Thyroid gland (tissue), 4 donors: ENCODE measurements around the gene PTGER3.

Experiments
- POLR2A ChIP-seq, 2 donors: fragments of 450-650 bp; IDR thresholded peaks; one replicate each; pipeline ENCODE4 v1.6.1; 2017; ENCODE audit warnings: antibody characterized with exemption in 2 of 2, mild to moderate bottlenecking in 2 of 2, moderate library complexity in 1 of 2
- TF ChIP-seq, protein P1 (sequence below), 6 experiments: fragments of 200-600 bp in 3 of 6; fragments of 450-650 bp in 3 of 6; sonication (generic) in 3 of 6; IDR thresholded peaks; one replicate each; pipeline ENCODE4 v1.5.1; 2016 to 2019; ENCODE audit warnings: antibody characterized with exemption in 6 of 6, mild to moderate bottlenecking in 2 of 6, inconsistent platforms in 1 of 6, moderate library complexity in 1 of 6

- TF ChIP-seq, protein P1, sequence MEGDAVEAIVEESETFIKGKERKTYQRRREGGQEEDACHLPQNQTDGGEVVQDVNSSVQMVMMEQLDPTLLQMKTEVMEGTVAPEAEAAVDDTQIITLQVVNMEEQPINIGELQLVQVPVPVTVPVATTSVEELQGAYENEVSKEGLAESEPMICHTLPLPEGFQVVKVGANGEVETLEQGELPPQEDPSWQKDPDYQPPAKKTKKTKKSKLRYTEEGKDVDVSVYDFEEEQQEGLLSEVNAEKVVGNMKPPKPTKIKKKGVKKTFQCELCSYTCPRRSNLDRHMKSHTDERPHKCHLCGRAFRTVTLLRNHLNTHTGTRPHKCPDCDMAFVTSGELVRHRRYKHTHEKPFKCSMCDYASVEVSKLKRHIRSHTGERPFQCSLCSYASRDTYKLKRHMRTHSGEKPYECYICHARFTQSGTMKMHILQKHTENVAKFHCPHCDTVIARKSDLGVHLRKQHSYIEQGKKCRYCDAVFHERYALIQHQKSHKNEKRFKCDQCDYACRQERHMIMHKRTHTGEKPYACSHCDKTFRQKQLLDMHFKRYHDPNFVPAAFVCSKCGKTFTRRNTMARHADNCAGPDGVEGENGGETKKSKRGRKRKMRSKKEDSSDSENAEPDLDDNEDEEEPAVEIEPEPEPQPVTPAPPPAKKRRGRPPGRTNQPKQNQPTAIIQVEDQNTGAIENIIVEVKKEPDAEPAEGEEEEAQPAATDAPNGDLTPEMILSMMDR (IDR thresholded peaks at IDR 0.05): no peak
- no peak for TF ChIP-seq POLR2A (IDR thresholded peaks at IDR 0.05)
These were observed 40.1 kb upstream of the PTGER3 start for GRCh38 chr1:71087713-71088112.
